NCI-H2171 (cell line): ENCODE results near the gene CDH18.

Source experiments
- DNase-seq: peaks from one replicate; lab custom pipeline; 2025; lab: John Stamatoyannopoulos, UW

CDH18 gene, protein sequence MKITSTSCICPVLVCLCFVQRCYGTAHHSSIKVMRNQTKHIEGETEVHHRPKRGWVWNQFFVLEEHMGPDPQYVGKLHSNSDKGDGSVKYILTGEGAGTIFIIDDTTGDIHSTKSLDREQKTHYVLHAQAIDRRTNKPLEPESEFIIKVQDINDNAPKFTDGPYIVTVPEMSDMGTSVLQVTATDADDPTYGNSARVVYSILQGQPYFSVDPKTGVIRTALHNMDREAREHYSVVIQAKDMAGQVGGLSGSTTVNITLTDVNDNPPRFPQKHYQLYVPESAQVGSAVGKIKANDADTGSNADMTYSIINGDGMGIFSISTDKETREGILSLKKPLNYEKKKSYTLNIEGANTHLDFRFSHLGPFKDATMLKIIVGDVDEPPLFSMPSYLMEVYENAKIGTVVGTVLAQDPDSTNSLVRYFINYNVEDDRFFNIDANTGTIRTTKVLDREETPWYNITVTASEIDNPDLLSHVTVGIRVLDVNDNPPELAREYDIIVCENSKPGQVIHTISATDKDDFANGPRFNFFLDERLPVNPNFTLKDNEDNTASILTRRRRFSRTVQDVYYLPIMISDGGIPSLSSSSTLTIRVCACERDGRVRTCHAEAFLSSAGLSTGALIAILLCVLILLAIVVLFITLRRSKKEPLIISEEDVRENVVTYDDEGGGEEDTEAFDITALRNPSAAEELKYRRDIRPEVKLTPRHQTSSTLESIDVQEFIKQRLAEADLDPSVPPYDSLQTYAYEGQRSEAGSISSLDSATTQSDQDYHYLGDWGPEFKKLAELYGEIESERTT

GRCh38 chr5:19987612-19988361, at the start of gene CDH18:
Gene CDH18 (minus strand): TSS chr5:19988200. CDS start chr5:19838986, 149,214 bp downstream.
- DNase-seq = peak; percentile 79

DNA sequence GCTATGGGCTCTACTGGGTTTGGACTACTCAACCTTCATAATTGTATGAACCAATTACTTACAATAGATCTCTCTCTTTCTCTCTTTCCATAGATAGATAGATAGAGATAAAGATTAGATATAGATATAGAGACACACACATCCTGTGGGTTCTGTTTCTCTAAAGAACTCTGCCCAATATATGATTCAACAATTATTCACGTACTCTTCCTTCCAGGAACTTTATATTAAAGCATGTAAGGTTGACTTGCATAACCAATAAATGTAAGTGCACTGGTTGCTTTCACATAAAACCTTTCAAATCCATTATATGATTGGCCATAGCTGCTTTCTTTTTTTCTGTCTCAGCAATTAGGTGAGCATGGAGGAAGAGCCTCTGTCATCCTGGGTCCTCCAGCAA, 46.7 kb upstream of the CDH18 start:
- DNase-seq = no peak

DNA sequence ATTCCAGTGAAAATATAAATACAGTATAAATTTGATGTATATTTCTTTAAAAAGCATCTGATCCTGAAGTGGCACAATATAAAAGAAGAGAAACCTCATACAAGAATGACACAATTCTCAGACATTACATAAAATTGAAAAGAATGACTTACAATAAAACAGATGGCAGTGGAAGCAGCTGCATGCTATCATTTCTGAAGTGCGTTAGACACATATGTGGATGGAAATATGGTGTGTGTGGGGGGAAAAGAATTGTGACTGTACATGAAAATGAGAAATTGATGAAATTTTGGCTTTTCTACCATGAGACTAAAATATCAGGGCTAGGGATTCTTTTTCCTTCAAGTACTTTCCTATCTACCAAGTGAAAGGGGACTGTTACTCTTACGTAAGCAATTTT, 45.9 kb upstream of the CDH18 start:
- DNase-seq = no peak

DNA sequence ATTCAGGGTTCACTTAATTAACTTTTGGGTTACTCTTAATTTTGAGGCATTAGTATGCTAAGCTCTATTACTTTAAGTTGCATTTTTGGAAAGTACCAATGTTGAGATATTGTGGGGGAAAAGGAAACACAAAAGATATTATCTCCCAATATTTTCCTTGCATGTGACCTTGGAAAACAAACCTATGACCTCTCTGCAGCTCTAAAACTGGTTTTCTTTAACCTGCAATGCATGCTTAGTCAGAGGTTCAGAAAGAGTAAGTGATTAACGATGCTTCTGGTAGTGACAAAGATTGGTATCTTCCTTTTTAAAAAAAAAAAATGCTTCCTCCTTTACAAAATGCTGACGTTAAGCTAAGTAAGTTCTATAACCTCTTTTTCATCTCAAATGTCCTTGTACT, 44.9 kb upstream of the CDH18 start:
- no peak for DNase-seq

DNA sequence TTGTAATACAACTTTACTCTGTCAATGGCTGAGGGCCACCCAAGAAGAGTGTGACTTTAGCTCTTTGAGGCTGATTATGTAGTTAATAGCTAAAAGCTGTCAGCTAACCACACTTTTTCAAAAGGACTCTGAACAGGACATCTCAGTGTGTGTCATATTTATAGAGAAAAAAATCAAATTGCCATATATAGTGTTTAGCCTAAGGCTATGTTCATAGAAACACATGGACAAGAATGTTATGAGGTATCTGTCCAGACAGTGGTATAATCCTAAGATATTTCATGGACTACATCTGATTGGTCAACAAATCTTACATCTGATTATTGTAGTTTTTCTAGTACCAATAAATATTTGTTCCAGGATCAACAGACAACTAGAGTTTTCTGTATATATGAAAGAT, 42.1 kb upstream of the CDH18 start:
- no peak for DNase-seq

DNA sequence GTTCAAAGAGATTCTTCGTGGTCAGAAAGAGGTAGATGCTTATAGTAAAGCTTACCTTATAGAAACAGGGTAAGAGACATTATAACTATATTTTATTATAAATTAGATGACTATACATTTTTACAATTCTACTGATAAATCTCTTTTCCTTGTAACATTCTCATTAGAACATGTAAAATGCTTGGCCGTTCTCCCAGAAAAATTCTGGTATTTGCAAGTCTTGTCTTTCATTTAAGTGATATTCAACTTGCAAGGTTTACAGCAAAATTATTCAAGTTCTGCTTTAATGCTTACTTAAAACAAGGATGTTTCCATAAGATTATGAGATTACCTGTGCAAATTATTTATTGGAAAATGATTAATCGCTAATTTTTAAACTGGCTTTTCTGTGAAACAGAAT, 41.3 kb upstream of the CDH18 start:
- no peak for DNase-seq

- no peak for DNase-seq
Measured at GRCh38 chr5:20028506-20028905, 40.5 kb upstream of the CDH18 start.

GRCh38 chr5:20023686-20024180, 35.7 kb upstream of the CDH18 start:
- DNase-seq = no peak

DNA sequence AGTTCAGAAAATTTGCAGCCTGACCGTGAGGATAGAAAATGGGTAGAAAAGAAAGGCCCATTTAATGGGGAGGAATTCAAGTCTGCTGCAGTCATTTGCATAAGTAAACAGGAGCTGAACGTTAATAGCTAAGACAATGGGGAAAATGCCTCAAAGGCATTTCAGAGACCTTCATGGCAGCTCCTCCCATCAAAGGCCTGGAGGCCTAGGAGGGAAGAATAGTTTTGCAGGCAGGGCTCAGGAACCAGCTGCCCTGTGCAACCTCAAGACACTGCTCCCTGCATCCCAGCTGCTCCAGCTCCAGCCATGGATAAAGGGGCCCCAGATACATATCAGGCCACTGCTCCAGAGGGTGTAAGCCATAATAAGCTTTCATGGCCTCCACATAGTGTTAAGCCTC, 32.2 kb upstream of the CDH18 start:
- no peak for DNase-seq

DNA sequence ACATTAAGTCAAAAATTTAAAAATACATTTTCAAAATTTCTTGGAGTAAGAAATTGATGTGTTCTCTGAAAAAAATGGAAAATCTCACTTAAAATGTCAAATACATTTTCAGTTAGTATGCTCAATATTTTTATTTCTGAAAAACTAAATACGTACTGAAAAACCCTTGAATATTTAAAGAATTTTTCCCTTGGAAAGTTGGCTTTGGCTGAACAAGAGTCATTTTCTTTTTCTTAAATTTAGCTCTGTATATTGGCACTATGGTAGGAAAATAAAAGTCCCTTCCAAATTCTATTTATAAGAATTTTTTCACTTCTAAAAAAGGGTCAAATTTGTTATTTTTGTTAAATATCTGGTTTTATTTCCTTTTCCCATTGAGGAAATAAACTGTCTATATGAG, 29.0 kb upstream of the CDH18 start:
- no peak for DNase-seq

GRCh38 chr5:20000416-20000815, 12.4 kb upstream of the CDH18 start:
- DNase-seq = no peak

DNA sequence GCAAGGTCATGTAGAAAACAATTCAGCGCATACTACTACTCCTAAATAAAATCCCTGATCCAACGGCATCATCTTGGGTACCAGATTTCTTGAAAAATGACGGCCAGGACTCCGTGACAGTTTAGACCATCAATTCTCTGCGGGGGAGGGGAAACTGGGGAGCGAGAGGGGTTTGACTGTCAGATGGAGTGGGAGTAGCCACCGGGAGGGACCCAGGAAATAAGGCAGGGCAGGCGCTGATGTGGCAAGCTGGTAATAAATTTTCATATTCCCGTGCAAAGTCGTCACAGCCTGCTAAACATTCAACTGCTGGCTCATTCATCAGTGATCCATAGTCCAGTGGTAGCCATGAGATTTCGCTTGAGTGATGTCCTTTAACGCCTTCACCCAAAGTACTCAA, 457 bp upstream of the CDH18 start:
- no peak for DNase-seq

GRCh38 chr5:19986806-19987205, 1.2 kb downstream of the CDH18 start:
- DNase-seq = no peak

DNA sequence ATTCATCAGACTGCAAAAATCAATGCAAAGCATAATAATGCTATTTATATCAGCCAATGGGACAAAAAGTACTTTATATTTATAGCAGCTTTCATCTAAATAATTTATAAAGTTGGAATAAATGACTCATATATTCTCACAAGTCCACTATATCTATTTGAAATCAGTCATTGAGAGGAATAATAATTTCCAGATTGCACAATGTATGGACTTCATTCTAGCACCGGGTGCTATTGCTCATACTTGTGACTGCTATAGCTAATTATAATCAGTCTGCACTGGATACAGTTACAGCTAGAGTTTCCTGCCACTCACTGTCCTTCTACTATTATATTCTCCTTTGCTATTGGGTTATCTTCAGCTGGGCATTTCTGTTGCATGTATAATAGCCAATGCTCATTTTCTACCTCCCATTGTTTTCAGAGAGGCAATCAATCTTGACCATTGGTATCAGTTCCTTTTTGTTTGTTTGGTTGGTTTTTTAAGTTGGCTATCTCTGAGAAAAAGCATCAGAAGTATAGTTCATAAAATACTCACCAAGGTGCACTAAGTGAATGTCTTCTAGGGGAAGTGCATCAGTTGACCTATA, 1.9 kb downstream of the CDH18 start:
- no peak for DNase-seq

DNA sequence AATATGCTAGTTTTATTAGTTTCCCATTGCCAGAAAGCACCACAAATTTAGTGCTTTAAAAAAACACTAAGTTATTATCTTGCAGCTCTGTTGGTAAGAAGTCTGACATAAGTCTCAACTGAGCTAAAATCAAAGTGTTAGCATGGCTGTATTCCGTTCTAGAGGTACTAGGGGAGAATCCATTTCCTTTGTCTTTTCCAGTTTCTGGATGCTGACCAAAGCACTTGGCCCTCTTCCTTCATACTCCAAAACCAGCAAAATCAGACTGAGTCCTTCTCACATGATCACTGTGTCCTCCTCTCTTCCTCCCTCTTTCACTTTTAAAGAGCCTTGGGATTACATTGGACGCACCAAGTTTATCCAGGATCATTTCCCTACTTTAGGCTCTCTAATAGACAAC, 9.5 kb downstream of the CDH18 start:
- DNase-seq = no peak

DNA sequence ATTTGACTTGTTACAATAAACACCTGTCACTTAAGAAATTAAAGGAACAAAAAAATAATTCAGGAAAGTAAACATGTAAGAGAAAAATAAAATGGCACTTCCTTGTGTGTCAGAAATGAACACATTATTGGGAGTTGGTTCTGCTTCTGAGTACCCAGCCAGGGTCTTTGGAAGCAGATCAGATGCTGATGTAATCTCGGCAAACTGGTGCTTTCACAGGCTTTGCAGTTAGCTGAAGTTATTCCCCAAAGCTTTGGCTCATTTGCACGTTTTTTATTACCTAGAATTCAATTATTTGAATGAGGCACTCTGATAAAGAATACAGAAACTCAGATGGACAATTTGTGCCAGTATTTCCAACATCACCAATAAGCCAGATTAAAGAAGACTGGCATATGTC, 10.9 kb downstream of the CDH18 start:
- no peak for DNase-seq

GRCh38 chr5:19975795-19976194, 12.2 kb downstream of the CDH18 start:
- no peak for DNase-seq

- DNase-seq = no peak
Measured at GRCh38 chr5:19960451-19960850, 27.5 kb downstream of the CDH18 start.

GRCh38 chr5:19959830-19960384, 28.1 kb downstream of the CDH18 start:
- DNase-seq = no peak

DNA sequence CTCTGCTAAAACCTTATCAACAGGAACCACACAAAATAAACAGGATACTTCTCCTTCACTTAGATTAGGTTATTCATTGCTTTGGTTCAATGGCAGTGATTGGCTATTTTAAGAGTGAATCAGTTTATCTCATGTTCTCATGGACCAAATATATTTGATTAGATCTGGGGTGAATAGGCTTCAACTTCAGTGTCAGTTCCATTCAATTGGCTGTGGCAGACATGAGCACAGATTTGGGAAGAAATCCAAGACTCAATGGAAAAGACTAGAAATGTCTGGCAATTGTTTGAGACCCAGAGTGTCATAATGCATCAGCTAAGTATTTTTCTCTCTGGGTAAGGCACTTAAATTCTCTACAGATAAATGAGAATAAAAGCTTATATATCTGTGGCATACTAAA, 37.1 kb downstream of the CDH18 start:
- DNase-seq = no peak

DNA sequence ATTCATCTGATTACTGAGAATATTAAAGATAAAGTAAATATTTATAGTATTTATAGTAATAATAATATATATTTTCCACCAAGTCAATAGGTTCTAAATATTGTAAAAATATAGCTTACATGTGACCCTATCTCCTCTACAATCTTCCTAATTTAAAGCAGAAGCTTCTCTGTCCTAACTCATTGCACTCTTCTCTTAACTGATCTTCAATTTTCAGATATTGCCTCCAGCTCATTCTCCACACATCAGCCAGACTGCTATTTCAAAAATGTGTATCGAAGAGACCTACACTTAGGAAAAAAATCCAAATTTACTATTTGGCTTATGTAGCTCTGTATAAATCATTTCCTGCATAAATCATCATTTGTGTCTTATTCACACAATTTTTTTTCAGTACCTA, 47.8 kb downstream of the CDH18 start:
- DNase-seq = no peak

DNA sequence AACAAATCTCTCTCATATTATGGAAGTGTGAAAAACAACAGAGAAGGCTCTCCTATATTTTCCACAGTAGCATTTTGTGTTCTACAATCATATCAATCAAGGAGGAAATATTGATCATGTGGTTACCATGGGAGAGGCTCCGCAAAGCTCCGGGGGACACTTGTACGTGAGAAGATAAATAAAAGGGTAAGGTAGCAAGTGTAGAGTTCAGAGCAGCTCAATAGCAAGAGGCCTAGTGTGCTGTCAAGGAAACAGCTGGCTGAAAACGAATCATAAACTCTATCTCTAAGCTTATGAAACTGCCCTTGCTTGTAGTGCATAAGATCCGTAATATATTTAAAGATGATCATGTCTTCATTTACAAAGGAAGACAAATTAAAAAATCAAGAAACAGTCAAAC, 57.5 kb downstream of the CDH18 start:
- DNase-seq = no peak
